Suppressor macrophage treated with lipopolysaccharide for 4 hours (primary cell): Measurements from ENCODE around the gene GREM2.

Experiments
- DNase-seq: peaks from one replicate; pipeline ENCODE4 v3.0.0-alpha.2; 2020

Gene GREM2

DNA sequence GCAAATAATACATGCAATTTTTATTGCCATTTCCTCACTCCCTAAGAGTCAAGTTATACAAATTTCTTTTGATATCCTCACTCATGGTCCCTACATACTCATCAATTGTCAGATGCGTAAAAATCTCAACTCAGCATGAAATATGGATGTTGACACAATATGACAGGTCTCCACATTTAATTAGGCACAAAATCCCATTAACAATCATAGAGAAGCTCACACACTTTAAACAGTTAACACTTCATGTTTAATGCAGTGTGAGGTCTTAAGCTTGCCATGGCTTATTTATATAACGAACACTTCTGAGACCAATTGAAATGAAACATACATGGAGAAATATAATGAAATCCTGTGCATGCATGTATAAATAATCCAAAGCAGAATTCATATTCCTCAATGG is 58.6 kb downstream of the GREM2 start:
- DNase-seq, result no peak

DNA sequence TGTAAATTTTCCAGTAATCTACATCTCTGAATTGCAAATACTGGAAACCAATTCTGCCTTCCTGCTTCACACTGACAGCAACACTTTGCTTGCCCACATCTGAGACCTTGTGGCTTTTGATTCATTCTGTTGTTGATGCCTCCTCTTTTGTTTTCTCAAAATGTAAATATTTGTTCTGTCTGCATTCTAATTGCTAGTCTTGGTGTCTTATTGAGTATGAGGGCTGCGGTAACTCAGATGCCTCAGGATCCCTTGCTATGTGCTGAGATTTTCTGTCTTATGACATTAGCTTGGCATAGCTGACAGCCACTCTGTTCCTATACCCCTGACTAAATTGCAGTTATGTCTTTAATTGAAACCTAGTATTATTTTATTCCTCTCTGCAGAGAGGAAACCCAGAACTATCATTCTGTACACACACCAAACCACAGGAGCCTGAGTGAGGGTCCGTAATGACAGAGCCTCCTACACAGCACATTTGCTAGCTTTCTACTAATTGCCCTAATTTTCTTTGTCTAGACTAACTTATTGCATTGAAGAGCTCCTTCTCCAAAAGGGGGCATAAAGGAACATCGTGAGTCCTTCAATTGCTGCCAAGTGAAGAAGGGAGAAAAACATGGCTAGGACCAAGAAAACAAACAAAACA is 72.1 kb downstream of the GREM2 start:
- no peak for DNase-seq

DNA sequence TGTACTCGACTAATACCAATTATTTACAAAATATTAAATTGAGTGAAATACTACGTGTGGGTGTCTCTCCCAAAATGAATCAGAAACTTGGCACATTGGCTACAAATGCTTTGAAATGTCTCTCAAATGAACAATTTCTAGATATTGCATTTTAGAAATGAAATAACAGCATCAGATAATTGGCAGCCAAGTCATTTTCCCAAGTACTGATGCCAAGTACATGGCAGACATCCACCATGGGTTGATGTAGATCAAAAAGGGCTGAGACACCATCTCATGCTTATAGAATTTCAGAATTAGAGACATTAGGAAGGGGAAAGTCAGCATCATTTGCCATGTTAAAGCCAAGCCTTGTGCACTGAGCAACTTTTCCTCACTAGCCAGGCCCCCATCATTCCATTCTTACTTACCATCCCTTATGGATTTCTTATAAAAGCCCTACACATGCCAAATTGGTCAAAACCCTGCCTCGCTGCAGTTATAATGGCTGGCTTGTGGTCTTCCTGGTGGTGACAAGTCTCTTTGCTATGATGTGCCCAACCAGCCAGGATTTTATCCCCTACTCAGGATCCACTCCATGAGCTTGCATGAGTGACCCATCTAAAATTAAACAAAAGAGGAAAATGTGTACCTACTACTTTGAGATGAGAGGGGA is 73.1 kb downstream of the GREM2 start:
- DNase-seq, result no peak

- DNase-seq, result no peak
Observed at GRCh38 chr1:240533154-240533780, 78.7 kb downstream of the GREM2 start.

DNA sequence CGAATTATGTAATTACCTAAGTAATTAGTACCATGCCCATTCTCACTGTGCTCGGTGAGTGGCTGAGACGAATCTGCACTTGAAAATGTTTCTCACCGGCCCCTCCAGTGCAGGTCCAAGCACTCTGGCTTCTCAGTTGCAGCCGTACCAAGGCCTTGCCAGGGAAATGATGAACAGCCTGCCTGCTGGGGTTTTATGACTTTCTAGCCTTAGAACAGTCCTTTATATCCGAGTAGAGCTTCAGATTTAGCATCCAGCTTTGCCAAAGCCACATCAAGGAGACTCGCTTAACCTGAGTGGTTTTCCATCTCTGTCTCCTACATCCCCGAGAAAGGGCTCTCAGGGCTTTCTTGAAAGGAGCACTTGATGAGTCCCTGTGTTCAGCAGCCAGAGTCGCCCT is 83.4 kb downstream of the GREM2 start:
- no peak for DNase-seq

- no peak for DNase-seq
Observed at GRCh38 chr1:240527086-240527485, 84.9 kb downstream of the GREM2 start.

GRCh38 chr1:240526312-240526711 is 85.6 kb downstream of the GREM2 start:
- no peak for DNase-seq

GRCh38 chr1:240524356-240525069 is 87.4 kb downstream of the GREM2 start:
- DNase-seq, result no peak

GRCh38 chr1:240522122-240522822 is 89.7 kb downstream of the GREM2 start:
- DNase-seq, result no peak

- DNase-seq, result no peak
Observed at GRCh38 chr1:240517891-240518290, 94.1 kb downstream of the GREM2 start.

- DNase-seq, result no peak
Observed at GRCh38 chr1:240516069-240516468, 95.9 kb downstream of the GREM2 start.

DNA sequence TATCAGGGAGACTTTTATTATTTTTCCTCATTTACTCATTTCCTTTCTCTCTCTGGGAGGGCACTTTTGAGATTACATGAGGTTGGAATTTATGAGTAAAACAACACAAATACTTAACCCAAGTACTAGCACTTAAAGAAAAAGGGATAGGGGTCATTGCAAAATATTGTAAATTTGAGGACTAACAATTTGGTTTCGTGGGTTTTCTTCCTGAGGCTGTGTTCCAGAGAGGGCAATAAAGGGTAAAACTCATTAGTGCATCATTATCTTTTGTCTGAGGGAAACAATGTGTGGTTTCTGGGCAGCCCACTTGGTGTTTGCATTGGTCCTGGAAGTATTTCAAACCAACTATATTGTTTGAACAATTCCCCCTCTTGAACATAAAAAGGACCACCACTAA is 96.5 kb downstream of the GREM2 start:
- no peak for DNase-seq

DNA sequence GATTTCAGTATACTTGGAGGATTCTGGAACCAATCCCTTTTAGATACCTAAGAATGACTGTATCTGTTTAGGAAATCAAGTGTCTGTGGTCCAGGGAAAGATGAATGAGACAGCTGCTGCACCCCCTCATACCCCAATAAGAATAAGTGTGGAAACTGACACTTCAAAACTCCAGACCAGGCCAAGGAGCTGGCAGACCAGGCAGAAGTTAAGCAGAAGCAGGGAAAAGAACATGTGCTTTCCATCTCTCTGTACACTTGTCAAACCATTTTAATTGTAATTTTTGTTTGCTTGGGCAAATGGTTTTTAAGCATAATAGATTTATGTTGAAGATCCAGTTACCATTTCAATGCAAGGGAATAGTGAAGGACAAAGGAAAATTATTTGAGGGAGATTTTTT is 100.2 kb downstream of the GREM2 start:
- no peak for DNase-seq

GRCh38 chr1:240508950-240509349 is 103.0 kb downstream of the GREM2 start:
- DNase-seq, result no peak

DNA sequence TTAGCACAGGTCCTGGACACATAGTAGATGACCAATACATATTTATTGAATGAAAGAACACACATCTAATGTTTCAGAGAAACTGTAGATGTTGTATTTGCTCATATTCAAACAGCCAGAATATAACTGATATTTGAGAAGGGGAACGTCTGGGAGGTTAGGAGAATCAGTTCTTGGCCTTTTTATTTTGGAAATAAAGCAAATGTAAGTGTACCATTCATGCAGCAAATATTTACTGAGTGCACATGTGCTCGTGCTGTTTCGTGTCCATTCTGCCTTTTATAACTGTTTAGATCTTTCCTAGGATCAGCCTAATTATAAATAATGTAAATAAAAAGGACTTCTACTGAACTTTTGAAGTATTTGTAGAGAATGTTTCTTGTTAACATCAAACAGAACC is 103.8 kb downstream of the GREM2 start:
- no peak for DNase-seq

GRCh38 chr1:240506176-240506575 is 105.8 kb downstream of the GREM2 start:
- no peak for DNase-seq

DNA sequence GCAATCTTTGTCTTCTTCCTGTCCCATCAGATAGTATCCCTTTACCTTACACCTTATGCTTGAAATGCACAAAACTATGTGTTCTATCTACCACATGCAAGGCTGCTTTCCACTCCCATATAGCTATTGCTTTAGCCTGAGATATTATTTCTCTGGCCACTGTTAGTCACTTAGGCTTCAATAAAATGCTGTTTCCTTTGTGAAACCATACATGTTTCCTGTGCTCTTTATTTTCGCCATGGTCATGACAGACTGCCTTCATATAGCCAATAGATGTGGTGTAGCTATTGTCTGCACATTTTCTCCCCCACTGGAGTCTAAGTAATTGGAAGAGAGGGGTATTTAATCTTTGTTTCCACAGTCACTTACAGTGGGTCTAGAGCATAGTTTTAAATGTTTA is 108.4 kb downstream of the GREM2 start:
- no peak for DNase-seq

GRCh38 chr1:240503036-240503435 is 108.9 kb downstream of the GREM2 start:
- DNase-seq, result no peak

GRCh38 chr1:240501115-240501514 is 110.8 kb downstream of the GREM2 start:
- no peak for DNase-seq

- no peak for DNase-seq
Observed at GRCh38 chr1:240500647-240501046, 111.3 kb downstream of the GREM2 start.

DNA sequence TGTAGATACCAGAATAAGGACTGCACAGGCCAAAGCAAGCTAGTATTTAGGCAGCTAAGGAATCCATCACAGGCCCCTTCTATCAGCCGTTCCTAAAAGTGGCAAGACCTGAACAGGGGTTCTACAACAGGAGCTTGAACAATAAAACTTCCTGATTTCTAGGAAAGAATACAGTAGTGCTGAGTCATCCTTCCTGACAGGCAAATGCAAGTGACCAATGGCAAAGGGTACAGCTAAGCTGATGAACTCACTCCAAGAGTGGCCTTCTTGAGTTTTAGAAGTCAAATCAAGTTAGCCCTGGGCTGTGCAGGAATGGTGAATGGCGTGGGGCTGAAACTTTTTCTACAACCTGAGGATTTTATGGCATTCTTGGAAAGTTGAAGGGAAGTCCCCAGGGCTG is 112.9 kb downstream of the GREM2 start:
- no peak for DNase-seq

GRCh38 chr1:240498335-240498734 is 113.6 kb downstream of the GREM2 start:
- no peak for DNase-seq

DNA sequence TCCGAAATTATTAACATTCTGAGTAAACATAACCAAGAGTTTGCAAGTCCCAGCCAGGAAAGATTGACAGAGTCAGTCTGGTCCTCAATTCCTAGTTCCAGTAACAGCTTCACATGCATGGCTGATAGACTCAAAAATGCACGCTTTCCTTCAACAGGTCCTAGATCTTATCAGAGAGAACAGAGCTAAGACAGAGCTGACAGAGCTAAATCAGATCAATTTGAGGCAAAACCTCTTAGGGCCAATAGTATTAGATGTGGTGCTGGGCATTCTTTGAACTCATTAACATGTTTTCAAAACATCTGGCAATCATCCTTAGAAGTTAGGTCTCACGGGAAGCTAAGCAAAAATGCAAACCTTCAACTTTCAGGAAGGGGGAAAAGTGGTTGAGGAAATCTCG is 114.0 kb downstream of the GREM2 start:
- DNase-seq, result no peak
